HG02623 (cell line): ENCODE measurements around the gene FAM162A.
A peak's percentile ranks its signal among the peaks of the same experiment; 100 is the strongest.
"Not testable (repeated sequence)": the region's sequence is repeated elsewhere in the genome, so short reads cannot be mapped to it uniquely, and the experiment has no call there.

Experiments used
- ATAC-seq: cut with Tn5 transposase; IDR thresholded peaks from one replicate; pipeline ENCODE4 v1.9.1; 2021; ENCODE audit warnings: moderate library complexity; ENCODE audit not compliant: unreplicated experiment

Gene FAM162A

DNA sequence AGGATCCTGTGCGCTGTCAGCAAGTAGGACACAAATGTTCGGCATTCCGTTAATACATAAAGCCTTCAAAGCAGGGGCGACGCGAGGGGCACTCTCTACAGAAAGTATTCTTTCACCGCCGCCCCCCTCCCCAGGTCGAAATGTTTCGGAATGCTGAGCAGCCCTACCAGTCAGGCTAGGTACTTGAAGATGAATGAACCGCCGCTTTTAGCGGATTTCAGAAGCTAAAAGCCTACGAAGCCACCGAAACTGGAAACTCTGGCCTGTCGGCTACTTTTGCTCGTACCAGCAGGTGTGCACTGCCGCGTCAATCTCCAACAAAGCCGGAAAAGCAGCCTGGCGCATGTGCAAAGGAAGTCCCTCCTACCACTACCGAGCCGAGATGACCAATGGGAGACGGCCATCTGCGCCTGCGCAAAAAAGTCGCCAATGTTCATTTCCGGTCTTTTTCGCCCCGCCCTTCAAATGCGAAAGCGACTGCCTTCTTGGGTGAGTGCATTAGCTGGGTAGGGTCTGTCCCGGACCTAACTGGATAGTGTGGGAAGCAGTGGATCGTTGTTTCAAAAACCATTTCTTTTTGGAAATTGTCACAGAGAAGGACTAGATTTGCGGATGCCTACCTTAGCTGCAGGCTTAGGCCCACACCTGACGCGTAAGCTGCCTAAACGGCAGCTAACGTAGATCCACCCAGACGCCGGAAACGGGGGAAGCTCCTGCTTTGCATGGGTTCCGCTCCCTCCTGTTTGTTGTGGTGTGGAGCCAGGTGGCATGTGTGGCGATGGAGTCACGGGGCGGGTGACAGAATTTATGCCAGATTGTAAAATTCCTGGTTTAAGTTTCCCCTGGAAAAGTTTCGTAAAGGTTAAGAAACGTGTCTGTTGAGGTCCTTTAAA is 32.0 kb downstream of the FAM162A start, which contains the start of gene WDR5B:
Gene WDR5B, minus strand, starts transcription at position 301 of the 893 bp plus-strand sequence. CDS start 534 bp downstream, outside the sequence.
- ATAC-seq: peak; percentile 80

DNA sequence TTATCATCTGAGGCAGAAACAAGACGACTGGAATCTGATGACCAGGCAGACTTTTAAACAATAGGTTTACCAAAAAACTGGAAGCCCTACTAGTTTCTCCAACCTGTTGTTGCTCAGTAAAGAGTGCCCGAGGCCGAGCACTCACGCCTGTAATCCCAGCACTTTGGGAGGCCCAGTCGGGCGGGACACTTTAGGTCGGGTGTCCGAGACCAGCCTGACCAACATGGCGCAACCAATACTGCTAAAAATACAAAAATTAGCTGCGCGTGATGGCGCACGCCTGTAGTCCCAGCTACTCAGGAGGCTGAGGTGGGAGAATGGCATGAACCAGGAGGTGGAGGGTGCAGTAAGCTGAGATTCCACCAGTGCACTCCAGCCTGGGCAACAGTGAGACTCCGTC is 33.0 kb downstream of the FAM162A start:
- no peak for ATAC-seq

- no peak for ATAC-seq
Observed at GRCh38 chr3:122421101-122421500, 37.1 kb downstream of the FAM162A start.

- ATAC-seq: no peak
Observed at GRCh38 chr3:122421836-122422235, 37.9 kb downstream of the FAM162A start.

DNA sequence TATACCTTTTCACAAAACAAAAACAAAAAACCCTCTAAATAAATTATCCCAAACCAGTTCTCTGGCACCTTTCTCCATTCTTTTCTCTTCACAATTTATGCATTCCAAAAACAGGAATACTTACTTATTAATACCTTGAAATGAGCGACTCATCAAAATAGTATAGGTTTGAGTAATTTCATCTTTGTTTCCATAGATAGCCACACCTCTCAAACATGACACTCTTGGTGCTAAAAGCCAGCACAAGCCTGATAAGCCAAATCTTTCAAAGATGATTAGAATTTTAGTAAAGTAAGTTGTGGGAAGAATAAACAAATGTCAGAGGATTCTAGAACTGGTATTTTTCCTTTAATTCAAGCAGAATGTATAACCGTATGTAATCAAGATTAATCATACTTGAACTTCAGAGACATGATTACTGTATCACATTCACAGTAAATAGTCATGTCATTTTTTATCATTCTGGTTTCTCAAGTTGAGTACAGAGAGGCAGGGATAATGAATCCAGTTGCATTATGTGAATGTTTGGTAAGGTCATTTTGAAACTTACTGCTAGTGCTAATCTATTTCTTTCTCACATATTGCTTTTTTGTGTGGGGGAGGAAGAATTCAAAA is 44.0 kb downstream of the FAM162A start:
- no peak for ATAC-seq

GRCh38 chr3:122430371-122430770 is 46.4 kb downstream of the FAM162A start:
- ATAC-seq: no peak

DNA sequence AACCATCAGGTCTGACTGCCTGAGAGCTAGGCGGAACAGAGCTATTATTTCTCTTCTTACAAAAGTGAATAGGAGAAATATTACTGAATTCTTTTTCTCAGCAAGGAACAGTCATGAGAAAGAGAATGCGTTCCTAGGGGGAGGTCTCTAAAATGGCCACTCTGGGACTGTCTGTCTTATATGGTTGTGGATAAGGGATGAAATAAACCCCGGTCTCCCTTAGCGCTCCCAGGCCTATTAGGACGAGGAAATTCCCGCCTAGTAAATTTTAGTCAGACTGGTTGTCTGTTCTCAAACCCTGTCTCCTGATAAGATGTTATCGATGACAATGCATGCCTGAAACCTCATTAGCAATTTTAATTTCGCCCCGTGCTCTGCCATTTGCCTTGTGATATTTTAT is 52.0 kb downstream of the FAM162A start:
- no peak for ATAC-seq

- ATAC-seq: no peak
Observed at GRCh38 chr3:122443090-122443489, 59.1 kb downstream of the FAM162A start.

DNA sequence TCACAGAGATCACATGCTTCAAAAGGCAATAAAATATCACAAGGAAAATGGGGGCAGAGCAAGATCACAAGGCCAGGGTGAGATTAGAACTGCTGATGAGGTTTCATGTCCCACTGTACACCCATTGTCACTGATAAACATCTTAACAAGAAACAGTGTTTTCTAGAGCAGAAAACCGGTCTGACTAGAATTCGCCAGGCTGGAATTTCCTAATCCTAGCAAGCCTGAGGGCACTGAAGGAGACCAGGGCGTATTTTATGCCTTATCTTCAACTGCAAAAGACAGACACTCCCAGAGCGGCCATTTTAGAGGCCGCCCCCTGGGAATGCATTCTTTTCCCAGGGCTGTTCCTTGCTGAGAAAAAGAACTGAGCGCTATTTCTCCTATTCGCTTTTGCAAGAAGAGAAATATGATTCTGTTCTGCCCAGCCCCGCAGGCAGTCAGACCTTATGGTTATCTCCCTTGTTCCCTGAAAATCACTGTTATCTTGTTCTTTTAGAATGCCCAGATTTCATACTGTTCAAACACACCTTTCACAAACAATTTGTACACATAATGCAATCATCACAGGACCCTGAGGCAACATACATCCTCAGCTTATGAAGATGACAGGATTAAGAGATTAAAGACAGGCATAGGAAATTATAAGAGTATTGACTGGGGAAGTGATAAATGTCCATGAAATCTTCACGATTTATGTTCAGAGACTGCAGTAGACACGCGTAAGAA is 59.9 kb downstream of the FAM162A start:
- not testable (repeated sequence) for ATAC-seq

DNA sequence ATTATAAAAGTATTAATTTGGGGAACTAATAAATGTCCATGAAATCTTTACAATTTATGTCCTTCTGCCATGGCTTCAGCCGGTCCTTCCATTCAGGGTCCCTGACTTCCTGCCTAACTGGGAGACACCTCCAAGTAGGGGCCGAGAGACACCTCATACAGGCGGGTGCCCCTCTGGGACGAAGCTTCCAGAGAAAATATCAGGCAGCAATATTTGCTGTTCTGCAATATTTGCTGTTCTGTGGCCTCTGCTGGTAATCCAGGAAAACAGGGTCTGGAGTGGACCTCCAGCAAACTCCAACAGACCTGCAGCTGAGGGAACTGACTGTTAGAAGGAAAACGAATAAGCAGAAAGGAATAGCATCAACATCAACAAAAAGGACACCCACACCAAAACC is 60.5 kb downstream of the FAM162A start:
- ATAC-seq: not testable (repeated sequence)

DNA sequence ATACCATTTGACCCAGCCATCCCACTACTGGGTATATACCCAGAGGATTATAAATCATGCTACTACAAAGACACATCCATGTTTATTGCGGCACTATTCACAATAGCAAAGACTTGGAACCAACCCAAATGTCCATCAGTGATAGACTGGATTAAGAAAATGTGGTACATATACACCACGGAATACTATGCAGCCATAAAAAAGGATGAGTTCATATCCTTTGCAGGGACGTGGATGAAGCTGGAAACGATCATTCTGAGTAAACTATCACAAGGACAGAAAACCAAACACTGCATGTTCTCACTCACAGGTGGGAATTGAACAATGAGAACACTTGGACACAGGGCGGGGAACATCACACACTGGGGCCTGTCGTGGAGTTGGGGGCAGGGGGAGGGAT is 64.2 kb downstream of the FAM162A start:
- ATAC-seq: not testable (repeated sequence)

- no peak for ATAC-seq
Observed at GRCh38 chr3:122451371-122451770, 67.4 kb downstream of the FAM162A start.

GRCh38 chr3:122456074-122456473 is 72.1 kb downstream of the FAM162A start:
- no peak for ATAC-seq

GRCh38 chr3:122457706-122458105 is 73.7 kb downstream of the FAM162A start:
- no peak for ATAC-seq

DNA sequence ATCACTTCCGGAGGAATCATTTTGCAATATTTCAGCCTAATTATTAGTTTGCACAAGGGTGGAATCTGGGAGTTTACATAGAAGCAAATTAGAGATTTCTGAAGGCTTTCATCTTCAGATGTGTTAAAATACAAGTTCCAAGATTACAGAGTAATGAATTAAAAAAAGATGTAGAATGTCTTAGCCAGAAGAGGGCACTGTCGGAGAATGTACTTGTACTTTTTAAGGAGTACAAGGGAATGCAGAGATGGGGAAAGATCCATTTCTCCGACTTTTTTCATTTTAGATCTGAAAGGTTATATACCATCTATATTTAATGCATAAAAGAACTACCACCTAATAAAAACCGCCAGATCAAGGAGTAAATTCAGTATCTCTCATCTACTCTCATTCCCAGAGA is 75.0 kb downstream of the FAM162A start:
- ATAC-seq: no peak

DNA sequence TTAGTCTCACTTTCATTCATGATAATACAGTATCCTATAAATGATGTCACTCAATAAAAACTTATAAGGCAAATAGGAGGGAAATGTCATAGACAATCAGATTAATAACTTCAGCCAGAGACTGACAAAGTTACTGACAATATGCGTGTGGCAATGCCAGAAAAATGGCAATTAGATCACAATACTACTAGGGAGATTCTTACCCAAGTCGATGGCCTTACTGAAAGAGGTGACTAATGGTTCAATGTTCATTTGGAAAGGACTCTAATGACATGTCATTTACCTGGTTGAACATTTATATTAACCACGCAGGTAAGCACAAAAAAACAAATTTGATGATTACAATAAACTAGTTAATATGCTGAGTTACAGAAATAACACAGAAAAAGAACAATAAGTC is 77.8 kb downstream of the FAM162A start:
- no peak for ATAC-seq
